ENCODE results near the gene SLC7A7.
"Not testable (repeated sequence)": the region's sequence is repeated elsewhere in the genome, so short reads cannot be mapped to it uniquely, and the experiment has no call there.

The SLC7A7 gene

DNA sequence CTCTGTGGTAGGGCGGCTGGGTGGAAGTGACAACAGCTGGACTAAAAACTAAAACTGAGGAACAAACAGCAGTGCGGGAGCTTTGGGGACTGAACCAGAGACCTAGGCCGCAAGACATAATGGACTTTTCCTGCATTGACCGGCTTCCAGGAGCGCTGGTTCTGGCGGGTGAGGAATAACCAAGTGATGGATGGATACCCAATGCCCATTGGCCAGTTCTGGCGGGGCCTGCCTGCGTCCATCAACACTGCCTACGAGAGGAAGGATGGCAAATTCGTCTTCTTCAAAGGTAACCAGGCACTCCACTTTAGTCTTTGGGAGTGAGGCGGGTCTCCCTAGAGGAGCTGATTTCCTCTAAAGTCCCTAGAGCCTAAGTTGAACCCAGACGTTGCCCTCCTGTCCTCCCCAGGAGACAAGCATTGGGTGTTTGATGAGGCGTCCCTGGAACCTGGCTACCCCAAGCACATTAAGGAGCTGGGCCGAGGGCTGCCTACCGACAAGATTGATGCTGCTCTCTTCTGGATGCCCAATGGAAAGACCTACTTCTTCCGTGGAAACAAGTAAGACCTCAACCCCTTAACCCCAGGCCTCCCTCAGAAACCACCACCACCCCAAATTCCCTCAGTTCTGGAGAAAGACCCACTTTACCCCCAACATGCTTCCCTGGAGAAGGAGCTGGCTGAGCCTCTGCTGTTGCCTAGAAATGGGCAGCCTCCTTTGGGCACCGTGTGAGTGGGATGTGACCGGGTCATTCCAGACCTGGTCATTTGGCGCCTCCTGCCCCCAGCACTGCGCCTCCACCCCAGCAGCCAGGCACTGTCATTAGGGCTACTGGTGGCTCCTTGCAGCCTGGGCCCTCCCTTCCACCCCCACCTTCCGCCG lies 29.2 kb upstream of the SLC7A7 start:
- DNase-seq (ENCODE audit: low spot score) (no peak), FAIRE-seq (no peak)

- FAIRE-seq (no peak), DNase-seq (ENCODE audit: low spot score) (no peak)
Measured at GRCh38 chr14:22843123-22843925, 28.1 kb upstream of the SLC7A7 start.

DNA sequence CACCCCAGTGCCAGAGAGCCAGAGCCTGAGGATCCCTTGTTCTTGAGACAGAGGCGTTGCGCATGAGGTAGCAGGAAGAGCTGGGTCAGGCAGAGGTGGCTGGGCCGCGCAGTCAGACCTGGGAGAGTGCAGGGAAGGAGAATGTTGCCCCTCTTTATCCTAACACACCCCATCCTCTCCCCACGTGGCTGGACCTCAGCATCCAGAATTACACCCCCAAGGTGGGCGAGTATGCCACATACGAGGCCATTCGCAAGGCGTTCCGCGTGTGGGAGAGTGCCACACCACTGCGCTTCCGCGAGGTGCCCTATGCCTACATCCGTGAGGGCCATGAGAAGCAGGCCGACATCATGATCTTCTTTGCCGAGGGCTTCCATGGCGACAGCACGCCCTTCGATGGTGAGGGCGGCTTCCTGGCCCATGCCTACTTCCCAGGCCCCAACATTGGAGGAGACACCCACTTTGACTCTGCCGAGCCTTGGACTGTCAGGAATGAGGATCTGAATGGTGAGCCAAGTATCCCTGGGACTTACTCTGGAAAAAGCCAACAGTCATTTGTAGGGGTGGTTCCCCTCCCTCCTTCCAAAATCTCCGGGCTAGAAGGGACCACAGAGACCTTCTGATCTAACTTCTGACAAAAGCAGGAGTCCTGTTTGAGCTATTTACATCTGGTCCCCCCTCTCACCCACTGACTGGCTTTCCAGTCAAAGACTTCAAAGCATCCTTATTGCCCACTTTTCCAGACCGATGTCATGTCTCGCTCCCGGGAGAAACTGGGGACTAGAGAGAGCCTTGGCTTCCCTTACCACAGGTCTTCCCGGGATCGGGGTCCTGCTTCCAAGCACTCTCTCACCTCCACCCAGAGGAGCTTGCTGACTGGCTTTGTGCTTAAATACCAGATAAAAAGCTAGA lies 27.2 kb upstream of the SLC7A7 start:
- no peak for FAIRE-seq
- DNase-seq (ENCODE audit: low spot score), result no peak

GRCh38 chr14:22841769-22842168 lies 26.5 kb upstream of the SLC7A7 start:
- FAIRE-seq (no peak), DNase-seq (ENCODE audit: low spot score) (no peak)

- DNase-seq (ENCODE audit: low spot score) (no peak), FAIRE-seq (no peak)
Measured at GRCh38 chr14:22841311-22841710, 26.1 kb upstream of the SLC7A7 start.

GRCh38 chr14:22839159-22839779 lies 24.0 kb upstream of the SLC7A7 start:
- FAIRE-seq (no peak), DNase-seq (ENCODE audit: low spot score) (no peak)

DNA sequence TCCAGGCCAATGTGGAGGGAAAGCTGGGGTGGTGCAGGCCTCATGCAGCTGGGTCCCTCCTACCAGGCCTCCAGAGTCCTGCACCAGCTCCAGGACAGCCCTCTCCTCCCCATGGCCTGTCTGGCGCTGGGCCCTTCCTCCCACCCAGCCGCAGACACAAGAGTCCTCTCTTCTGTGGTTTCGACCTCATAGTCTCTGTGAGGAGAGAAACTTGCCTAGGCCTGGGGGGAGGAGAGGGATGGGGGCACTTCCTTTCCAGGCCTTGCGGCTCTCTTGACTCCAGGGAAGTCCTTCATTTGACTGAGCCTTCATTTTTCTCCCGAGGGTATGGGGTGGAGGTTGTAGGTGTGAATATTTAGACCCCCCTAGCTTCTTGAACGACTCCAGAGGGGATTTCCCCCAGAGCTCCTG lies 23.4 kb upstream of the SLC7A7 start:
- DNase-seq (ENCODE audit: low spot score) (peak; percentile 55), FAIRE-seq (no peak)

DNA sequence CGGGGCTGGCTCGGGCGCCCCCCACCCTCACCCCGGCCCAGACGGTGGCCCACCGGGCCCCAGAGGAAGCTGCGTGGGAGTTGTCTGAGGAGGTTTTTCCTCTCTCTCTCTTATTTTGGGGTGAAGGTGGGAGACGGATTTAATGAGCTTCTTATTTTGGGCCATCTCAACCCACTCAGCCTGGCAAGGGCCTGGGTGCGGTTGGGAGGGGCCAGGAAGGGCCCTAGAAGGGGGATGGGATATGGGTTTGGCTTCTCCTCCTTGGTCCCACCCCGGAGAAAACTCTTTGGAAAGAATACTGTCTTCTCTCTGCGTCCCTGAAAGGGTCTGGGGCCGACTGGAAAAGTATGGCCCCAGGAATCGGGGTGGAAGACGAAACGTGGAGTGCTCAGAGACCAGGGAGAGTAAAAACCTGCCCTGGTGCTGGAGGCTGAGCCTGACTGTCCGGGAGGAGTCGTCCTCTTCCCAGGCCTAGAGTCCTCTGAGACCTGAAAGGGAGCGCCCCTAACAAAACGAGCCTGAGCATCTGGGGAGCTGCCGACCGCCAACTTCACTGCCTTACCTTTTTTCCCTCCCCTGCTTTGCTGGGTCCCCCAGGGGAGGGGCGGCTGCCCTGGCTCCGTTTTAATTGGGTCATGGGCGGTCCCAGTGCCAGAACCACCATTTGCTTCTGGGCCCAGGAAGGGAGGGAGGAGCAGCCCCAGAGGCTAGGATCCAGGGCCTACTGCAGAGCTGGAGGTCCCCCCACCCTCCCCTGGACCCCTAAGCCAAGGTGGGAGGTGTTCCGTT lies 22.7 kb upstream of the SLC7A7 start:
- peak; percentile 53 for DNase-seq (ENCODE audit: low spot score)
- FAIRE-seq, result no peak

DNA sequence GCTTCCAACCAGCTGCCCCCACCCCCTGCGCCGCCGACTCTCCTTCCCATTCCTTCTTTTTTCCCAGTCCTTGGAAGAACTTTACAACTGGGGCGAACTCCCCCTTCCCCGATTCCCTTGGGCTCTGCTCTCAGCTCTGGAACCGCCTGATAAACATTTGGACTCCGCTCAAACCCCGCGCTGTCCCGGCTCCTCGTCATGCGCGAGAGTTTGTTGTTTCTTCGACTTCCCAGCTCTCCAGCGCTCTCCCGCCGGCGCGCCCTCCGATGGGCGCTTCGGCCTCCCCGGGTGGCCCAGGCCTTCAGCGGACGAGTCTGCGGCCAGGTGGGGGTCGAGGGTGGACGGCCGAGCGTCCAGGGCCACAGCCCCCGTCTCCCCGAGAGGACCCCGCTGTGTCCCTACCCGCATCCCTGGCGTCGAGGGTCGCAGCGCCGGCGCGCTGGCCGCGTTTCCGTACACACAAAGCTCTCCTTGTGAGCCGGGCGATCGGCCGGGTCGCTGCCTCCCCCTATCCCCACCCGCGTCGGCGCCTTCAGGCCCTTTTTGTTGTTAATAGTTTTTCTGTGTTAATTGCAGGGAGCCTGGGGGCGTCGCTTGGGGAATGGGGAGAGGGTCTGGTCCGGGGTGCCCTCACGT lies 22.0 kb upstream of the SLC7A7 start:
- FAIRE-seq (no peak), DNase-seq (ENCODE audit: low spot score) (peak; percentile 72)

GRCh38 chr14:22836301-22837113 lies 21.3 kb upstream of the SLC7A7 start, which contains the start of gene MMP14:
TSS of gene MMP14 (plus strand) at chr14:22836585. CDS start at chr14:22836818, 233 bp downstream.
- FAIRE-seq, result no peak
- DNase-seq (ENCODE audit: low spot score), result peak; percentile 78

DNA sequence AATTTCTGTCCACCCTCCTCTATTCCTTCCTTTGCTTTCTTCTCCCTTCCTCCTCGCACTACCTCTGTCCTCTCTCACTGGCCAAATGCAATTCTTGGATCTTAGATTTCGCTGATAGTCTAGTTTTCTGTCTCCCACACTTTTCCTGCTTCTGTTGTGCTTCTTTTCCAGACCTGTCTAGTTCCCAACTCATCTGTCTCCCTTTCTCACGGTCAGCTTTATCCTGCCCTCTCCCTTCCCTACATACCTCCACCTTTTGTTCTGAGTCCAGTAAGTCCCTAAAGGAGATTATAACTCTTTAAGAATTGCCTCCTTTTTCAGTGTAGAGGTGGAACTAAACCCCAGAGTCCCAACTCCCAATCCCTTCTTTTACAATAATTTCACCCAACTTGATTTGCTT lies 20.3 kb upstream of the SLC7A7 start:
- DNase-seq (ENCODE audit: low spot score) (no peak), FAIRE-seq (no peak)

- no peak for FAIRE-seq
- DNase-seq (ENCODE audit: low spot score), result no peak
Measured at GRCh38 chr14:22830443-22831010, 15.3 kb upstream of the SLC7A7 start.

DNA sequence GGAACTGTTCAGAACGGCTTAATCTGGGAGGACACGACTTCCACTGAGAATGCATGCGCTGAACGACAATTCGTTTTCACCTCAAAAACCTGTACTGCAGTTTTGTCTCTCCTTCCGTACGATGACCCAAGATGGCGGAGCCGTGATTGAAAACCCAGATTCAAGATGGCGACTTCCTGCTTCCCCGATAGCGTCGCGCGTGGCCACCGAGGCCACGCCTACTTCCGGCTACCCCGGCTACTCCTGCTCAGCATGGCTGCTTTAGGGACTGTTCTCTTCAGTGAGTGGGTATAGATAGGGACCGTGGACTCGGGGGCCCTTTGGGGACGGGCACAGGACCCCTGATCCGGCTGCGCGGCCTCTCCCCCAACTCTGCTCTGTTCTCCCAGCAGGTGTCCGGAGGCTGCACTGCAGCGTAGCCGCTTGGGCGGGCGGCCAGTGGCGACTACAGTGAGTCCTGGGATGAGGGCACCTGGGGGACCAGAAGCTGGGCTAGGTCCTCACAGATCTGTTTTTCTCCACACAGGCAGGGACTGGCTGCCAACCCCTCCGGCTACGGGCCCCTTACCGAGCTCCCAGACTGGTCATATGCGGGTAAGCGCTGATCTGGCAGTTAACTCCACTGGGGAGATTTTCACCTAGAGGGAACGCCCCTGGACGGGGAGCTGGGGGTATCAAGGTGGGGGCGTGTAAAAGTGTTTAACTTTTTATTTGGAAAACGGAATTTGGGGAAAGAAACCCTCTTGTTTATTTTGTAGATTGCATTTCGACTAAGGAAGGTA lies 14.6 kb upstream of the SLC7A7 start, which contains the start of gene MRPL52:
Gene MRPL52, plus strand, starts transcription at position 227 of the 782 bp plus-strand sequence. Its CDS starts 26 bp downstream, at position 253.
- FAIRE-seq (no peak), DNase-seq (ENCODE audit: low spot score) (peak; percentile 88)

GRCh38 chr14:22829076-22829660 lies 13.9 kb upstream of the SLC7A7 start:
- not testable (repeated sequence) for DNase-seq (ENCODE audit: low spot score); FAIRE-seq

DNA sequence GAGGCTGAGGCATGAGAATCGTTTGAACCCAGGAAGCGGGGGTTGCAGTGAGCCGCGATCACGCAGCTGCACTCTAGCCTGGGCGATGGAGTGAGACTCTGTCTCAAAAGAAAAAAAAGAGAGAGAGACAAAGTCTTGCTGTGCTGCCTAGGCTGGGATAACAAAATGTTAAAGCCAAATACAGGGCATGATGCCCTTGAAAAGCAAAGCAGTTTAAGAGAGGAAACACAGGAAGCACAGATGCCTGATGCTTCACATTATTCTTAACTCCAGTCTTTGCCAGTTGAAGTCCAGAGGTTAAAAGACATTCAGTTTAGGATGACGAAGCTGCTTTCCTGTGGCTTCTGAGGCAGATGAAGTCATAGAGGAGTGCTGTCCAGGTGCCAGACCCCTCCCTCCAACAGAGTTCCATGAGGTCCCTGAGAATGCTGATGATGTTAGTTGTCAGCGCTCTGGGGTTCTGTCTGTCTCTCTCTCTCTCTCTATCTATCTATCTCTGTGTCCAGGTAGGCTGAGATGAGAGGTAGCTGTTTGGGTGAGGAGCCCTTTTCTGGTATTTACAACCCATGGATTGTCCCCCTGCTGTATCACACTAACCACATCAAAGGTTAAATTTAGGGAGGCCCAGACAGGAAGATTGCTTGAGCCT lies 9.6 kb upstream of the SLC7A7 start:
- FAIRE-seq, result no peak
- DNase-seq (ENCODE audit: low spot score), result peak; percentile 86

DNA sequence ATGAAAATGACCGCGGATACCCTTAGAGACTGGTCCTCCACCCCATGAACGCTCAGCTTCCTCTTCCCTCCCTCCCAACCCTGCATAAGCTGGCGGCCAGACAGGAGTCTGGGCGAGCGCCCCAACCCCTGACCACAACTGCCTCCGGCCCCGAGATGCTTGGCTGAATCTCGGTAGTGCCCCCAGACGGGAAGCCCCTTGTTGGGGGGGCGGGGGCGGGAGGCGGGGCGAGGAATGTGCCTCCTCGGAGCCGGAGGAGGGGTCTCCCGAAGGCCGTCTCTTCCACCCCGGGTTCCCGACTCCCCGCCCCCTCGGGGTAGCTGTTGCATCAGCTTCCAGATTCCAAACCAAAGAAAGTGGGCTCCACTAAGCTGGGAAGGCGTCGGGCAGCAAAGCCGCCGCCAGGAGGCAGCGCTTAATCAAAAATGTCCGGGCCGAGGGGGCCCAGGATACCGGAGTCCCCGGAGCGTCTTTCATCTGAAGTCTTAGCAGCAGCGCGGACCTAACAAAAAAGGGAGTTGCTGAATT lies 7.4 kb upstream of the SLC7A7 start:
- no peak for FAIRE-seq

More for the DNA sequence above, 7.4 kb upstream of the SLC7A7 start:
- peak; percentile 43 for DNase-seq (ENCODE audit: low spot score)
